NCI-H1105 (cell line): ENCODE data around the gene HSD17B2.
"Not testable (repeated sequence)": the region's sequence is repeated elsewhere in the genome, so short reads cannot be mapped to it uniquely, and the experiment has no call there.

Experiments
- DNase-seq: peaks from one replicate; lab custom pipeline; 2025; lab: John Stamatoyannopoulos, UW

HSD17B2 gene

GRCh38 chr16:82134846-82135245 is 99.8 kb downstream of the HSD17B2 start:
- DNase-seq, result no peak

GRCh38 chr16:82135844-82136243 is 100.8 kb downstream of the HSD17B2 start:
- DNase-seq, result no peak

GRCh38 chr16:82136956-82137821 is 102.1 kb downstream of the HSD17B2 start:
- DNase-seq, result no peak

GRCh38 chr16:82137822-82138167 is 102.7 kb downstream of the HSD17B2 start:
- DNase-seq, result no peak

GRCh38 chr16:82138478-82139285 is 103.6 kb downstream of the HSD17B2 start:
- no peak for DNase-seq

- not testable (repeated sequence) for DNase-seq
Observed at GRCh38 chr16:82139286-82139571, 104.2 kb downstream of the HSD17B2 start.

- no peak for DNase-seq
Observed at GRCh38 chr16:82146556-82146955, 111.5 kb downstream of the HSD17B2 start.

- DNase-seq, result no peak
Observed at GRCh38 chr16:82146957-82147356, 111.9 kb downstream of the HSD17B2 start.

- no peak for DNase-seq
Observed at GRCh38 chr16:82147546-82147945, 112.5 kb downstream of the HSD17B2 start.
